Measurements from ENCODE around the gene GNAS. TPM values are rescaled to one million over a fixed set of nuclear protein-coding genes. Genes with fewer than 3 reads are reported as not detected.
A peak's percentile ranks its signal among the peaks of the same experiment; 100 is the strongest.

Gene GNAS
- total RNA-seq, 1 donor from 2014 or later = 203 TPM

DNA sequence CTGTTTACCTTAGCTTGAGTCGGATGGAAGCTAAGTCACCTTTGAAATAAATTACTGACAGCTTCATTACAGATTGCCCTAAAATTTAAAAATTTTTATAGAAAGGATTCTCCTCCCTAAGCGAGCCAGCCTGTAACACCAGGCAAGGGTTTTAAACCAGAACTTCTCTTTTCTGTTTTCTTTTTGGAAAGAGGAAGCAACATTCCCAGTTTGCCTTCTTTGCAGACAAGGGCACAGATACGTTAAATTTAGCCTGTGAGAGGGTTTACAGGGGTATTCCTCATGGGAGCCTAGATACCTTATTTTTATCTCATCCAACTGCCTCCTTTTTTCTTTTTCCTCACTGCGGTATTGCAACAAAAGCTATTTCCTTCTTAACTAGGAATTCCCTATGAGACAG lies 45.0 kb downstream of the GNAS start:
- DNase-seq (ENCODE audit: low read depth in 2 of 2) = no peak

- no peak for DNase-seq (ENCODE audit: low read depth in 2 of 2)
Measured at GRCh38 chr20:58898629-58899408, 46.3 kb downstream of the GNAS start.

DNA sequence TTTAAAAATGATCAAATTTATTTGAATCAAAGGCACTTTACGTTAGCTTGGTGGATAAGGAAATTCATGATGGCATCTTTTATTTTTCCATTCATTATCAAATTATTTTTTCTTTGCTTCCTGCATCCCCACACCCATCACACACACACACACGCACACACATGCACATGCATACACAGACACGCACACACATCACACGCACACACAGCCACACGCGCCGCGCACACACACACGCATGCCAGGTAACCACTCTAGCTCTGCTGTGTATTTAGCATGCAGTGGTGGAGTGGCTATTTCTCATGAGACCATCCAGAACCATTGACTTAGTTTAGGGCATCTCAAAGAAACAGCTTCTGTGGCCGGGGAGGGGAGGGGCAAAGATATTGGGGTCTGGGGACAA lies 47.0 kb downstream of the GNAS start:
- no peak for DNase-seq (ENCODE audit: low read depth in 2 of 2)

DNA sequence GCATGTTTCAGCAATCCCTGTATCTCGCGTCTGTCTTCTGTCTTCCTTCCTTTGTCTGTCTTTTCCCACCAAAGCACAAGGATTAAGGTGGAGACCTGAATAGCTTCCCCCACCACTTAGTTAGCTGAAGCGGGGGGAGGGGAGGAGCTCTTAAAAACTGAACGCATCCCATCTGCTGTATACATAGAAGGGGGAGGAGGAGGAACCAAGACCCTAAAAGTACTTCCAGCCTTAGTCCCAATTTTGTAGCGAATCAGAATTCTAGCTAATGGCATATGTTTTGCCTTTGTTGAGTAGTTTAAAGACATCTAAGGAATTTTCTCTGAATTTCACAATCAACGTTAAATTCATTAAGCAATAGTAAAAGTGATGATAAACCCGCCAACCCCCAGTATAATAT lies 47.9 kb downstream of the GNAS start:
- DNase-seq (ENCODE audit: low read depth in 2 of 2) = no peak

DNA sequence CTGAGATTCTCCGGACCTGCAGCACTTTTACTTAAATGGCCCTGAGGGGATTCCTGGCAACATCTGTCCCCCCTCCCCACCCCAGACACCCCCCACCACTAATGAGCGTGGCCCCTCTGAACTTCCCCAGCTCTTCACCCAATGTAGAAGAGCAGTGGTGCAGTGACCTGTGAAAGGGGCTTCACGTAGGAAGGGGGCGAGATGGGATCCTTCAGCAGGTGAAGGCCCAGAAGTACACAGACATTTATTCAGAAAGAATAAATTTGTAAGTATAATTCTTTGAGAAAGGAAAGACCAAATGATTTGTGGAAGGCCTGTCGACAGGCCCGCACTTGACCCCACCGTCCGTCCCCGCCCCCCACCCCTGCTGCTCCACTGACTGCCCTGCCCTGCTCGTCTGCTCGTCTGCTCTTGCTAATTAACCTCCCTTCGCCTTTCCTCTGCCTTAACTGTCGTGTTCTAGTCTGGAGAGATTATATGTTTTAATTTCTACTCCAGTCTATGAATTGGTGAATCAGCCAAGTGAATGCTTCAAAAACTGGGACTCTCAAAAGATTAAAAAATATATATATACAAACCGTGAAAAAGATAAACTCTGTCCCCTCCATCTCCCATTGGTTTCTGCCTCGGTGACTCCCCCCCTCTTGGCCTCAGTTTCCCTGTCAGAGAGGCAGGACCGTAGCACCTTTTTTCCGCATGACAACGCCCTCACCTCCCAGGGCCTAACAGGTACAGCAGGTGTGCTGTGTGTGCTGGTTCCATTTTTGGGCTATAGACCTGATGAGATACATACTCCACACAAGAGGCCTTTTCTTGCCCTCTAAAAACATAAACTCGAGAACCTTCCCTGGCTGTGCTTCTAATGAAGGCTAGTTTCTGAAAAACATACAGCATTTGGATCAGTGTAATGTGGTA lies 49.2 kb downstream of the GNAS start:
- no peak for DNase-seq (ENCODE audit: low read depth in 2 of 2)

DNA sequence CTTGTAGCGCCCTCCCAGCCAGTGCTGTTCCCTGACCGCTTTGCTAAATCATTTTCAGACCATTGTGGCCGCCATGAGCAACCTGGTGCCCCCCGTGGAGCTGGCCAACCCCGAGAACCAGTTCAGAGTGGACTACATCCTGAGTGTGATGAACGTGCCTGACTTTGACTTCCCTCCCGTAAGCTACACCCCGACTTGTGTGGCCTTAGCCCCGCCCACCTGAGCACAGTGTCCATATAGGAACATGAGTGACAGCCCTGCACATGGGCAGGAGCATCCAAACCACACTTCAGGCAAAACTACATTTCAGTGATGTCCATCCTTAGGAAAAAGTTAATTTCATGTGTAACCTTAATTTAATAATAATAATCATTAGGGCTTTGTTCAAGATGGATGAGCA lies 51.1 kb downstream of the GNAS start:
- no peak for DNase-seq (ENCODE audit: low read depth in 2 of 2)

DNA sequence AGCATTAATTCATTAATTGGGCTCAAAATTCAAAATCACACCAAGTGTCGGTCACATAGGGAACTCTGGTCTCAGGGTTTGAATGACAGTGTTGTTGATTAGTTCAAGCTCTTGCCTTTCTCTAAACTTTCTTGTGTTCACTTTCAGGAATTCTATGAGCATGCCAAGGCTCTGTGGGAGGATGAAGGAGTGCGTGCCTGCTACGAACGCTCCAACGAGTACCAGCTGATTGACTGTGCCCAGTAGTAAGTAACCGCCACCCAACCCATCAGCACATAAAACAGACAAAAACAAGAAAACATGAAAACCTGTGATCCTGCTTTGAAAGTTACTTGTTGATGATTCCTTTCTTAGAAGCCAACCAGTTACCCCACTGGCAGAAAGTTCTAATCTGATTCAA lies 52.7 kb downstream of the GNAS start:
- DNase-seq (ENCODE audit: low read depth in 2 of 2) = no peak

DNA sequence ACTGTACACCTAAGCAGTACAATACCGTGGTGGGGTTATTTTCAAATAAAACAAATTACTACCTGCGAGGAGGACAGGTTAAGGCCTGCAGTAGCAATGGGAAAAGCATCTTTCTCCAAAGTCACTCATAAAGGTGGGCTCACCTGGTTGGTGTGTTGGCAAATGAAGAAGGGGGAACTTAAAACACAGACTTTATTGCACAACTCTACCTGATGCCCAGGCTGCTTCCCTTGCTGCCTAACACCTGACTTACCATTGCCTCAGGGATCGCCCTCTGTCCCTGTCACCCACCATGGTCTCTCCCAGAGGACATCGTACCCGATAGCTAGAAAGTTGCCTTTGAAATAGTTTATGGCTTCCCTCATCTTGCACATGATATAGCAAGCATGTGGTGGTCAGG lies 53.6 kb downstream of the GNAS start:
- DNase-seq (ENCODE audit: low read depth in 2 of 2) = no peak

GRCh38 chr20:58906894-58907293 lies 54.4 kb downstream of the GNAS start:
- DNase-seq (ENCODE audit: low read depth in 2 of 2) = peak in 1 of 2 donors; percentile 91

- DNase-seq (ENCODE audit: low read depth in 2 of 2) = peak; percentile 73 to 98
Measured at GRCh38 chr20:58907320-58908137, 55.0 kb downstream of the GNAS start.

GRCh38 chr20:58908221-58908620 lies 55.7 kb downstream of the GNAS start:
- peak in 1 of 2 donors; percentile 64 for DNase-seq (ENCODE audit: low read depth in 2 of 2)

- DNase-seq (ENCODE audit: low read depth in 2 of 2) = no peak
Measured at GRCh38 chr20:58908941-58909340, 56.4 kb downstream of the GNAS start.

DNA sequence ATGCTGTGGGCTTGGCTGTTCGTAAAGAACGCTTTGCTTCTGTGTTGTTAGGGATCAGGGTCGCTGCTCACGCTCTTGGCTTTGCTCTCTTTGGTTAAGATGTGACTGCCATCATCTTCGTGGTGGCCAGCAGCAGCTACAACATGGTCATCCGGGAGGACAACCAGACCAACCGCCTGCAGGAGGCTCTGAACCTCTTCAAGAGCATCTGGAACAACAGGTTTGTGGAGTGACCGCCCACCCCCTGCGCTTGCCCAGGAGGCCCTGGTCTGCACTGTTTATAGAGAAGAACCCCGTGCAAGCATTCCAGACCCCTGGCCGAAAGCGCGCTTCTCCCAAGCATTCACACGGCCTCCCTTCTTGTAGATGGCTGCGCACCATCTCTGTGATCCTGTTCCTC lies 57.1 kb downstream of the GNAS start:
- no peak for DNase-seq (ENCODE audit: low read depth in 2 of 2)

- no peak for DNase-seq (ENCODE audit: low read depth in 2 of 2)
Measured at GRCh38 chr20:58910473-58910872, 58.0 kb downstream of the GNAS start.

- no peak for DNase-seq (ENCODE audit: low read depth in 2 of 2)
Measured at GRCh38 chr20:58911309-58911708, 58.8 kb downstream of the GNAS start.

DNA sequence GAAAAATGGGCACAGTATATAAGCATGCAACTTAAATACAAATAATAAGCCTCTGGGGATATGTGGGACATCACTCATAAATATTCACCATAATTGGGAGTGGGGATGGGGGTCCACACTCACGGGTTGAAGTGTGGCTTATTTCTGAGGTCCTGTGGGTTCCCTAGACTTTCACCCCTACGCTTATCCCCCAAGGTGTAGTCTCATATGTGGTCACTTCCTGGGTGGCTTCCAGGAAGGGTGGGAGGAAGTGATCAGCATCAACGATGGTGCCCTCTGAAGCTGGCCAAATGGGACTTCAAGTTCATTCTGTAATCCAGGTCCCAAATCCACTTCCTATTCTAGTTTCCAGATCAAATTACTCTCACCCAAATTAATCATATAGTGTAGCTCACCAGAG lies 59.5 kb downstream of the GNAS start:
- DNase-seq (ENCODE audit: low read depth in 2 of 2) = no peak

GRCh38 chr20:58913079-58913478 lies 60.6 kb downstream of the GNAS start:
- no peak for DNase-seq (ENCODE audit: low read depth in 2 of 2)

- no peak for DNase-seq (ENCODE audit: low read depth in 2 of 2)
Measured at GRCh38 chr20:58918621-58919020, 66.1 kb downstream of the GNAS start.

DNA sequence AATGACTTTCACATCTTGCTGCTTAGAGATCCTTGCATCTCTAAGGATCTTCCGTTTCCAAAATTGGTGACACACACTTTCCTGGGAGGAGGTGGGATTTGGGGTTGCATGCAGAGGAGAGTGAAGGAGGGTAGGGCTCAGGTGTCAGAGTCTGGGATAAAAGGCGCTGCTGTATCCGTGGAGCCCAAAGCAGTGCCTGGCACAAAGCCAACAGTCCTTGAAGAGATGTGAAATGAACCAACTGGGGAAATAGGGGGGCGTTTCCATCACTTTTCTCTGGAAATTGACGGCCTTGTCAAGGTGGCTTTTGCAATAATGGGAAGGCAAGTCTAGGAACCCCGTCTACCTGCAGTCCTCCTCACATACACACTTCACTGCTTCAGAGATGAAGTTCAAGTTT lies 69.0 kb downstream of the GNAS start:
- no peak for DNase-seq (ENCODE audit: low read depth in 2 of 2)

GRCh38 chr20:58922036-58922435 lies 69.5 kb downstream of the GNAS start:
- DNase-seq (ENCODE audit: low read depth in 2 of 2) = no peak

- DNase-seq (ENCODE audit: low read depth in 2 of 2) = no peak
Measured at GRCh38 chr20:58923117-58923712, 70.7 kb downstream of the GNAS start.
